Measurements from ENCODE around the gene ATP5MC3.

Gene ATP5MC3

DNA sequence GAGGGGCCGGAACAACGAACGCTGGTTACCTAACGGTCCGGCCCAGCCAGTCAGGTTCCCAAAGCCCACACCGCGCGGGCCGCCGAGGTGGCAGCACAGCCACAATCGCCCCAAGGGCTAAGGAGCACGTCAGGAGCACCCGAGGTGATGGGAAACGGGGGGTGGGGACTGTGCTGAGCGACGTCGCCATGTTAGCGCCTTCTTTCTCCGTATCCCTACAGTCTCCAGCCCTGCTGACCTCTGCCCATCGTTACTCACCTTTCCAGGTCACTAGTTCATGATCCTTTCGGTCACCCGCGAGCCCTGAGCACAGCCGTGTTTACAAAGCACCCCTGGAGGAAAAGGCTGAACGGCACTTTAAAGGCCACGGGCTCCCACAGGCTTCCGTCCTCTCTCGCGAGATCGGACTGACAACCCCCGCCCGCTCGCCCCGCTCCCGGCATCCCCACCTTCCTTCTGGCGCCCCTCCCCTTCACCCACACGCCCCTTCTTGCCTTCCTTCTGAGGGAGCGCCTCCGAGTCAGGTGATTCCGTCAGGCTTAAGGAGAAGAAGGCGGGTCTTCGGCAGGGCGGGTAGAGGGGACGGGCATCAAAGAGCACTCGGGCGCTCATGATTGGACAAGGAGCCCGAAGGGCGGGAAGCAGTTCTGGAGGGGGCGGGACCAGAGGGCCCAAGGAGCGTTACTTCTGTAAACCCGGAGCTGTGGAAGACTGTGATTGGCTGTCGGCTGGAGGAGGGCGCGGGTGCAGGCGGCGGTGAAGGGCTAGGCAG, 13.5 kb downstream of the ATP5MC3 start, which contains the start of gene ATF2:
Gene ATF2, minus strand, starts transcription at position 412 of the 772 bp plus-strand sequence. CDS start 31,760 bp downstream, outside the sequence.
- peak; percentile 99 for DNase-seq

DNA sequence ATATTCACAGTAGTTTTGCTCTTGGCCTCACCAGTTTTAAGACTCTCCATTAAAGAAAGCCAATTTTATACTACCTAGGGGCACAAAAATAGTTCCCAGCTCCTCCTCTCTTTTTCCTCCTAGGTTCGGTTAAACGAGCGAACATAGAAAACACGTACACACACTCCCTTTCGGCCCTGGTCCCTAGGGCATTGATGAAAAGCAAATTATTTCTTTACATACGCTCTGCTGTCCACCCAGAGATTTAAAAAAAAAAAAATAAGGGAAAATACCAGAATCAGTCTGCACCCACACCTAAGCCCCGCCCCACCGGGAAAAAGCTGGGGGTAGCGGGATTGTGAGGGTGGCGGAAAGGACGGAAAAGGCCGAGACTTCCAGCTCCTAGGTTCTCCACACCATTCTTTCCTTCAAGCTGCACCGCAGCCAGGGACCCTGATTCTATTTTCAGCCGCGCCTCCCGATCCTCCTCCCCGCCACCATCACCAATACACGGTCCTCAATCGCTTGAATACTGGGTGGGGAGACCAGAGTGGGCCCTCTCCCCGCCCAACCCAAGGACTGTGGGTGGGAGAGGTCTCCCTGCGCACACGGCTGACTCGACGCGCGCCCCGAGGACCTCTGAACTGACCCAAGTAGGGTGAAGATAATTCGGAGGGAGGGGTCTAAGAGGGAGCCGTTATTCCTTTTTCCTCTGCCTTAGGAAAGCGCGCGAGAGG, 14.3 kb downstream of the ATP5MC3 start:
- peak in 1 of 2 experiments; percentile 45 for DNase-seq

DNA sequence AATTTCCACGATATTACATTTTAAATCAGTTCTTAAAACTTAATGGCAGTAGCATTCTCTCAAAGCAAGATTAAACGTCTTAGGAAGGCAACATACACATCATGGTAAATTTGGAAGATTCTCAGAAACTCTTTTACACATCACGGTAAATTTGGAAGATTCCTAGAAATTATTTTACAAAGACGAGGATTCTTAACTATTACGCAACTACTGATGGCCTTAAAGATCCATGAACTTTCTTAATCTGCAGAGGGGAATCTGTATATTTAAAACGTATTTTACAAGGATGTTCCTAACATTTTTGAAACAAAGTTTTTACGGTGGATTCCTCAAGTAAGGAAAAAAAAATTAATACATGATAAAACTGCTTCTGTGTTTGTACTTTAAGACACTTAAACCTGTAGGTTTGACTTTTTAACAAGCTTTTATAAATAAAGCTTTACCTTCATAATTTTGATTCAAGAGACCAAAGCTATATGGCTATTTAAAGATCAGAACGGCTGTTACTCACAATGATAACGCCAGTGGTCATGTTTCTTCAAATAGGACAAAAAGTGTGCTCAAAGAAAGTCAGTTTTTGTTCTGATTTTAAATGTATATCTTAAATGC, 15.2 kb downstream of the ATP5MC3 start:
- DNase-seq = no peak

GRCh38 chr2:175164235-175164634, 17.3 kb downstream of the ATP5MC3 start:
- DNase-seq = no peak

GRCh38 chr2:175158894-175159293, 22.6 kb downstream of the ATP5MC3 start:
- no peak for DNase-seq

DNA sequence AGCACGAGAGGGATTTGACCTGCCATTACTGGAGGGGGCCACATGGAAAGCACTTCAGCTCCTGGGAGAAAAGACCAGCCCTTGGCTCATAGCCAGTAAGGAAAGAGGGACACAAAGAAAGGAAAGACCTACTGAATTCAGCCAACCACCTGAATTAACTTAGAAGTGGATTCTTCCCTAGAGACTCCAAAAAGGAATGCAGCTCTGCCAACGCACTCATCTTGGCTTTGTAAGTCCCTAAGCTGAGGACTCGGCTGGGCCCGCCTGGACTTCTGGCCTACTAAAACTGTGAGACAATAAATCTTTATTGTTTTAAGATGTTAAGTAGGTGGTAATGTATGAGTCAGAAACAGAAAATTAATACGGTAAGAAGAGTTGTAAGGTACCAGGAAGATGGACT, 25.0 kb downstream of the ATP5MC3 start:
- no peak for DNase-seq

GRCh38 chr2:175154661-175155082, 26.8 kb downstream of the ATP5MC3 start:
- DNase-seq = no peak

GRCh38 chr2:175152242-175152641, 29.3 kb downstream of the ATP5MC3 start:
- no peak for DNase-seq

- DNase-seq = no peak
These were observed 29.7 kb downstream of the ATP5MC3 start for GRCh38 chr2:175151791-175152190.

- DNase-seq = no peak
These were observed 34.3 kb downstream of the ATP5MC3 start for GRCh38 chr2:175147186-175147585.

DNA sequence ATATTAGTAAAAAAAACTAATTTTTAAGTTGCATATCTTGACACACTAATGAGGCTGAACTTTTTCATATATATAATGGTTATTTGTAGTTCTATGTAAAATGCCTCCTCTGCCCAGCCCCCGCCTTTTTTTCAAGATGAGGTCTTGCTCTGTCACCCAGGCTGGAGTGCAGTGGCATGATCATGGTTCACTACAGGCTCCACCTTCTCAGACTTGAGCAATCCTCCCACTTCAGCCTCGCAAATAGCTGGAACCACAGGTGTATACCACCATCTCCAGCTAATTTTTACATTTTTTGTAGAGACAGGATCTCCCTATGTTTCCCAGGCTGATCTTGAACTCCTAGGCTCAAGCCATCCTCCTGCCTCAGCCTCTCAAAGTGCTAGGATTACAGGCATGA, 37.8 kb downstream of the ATP5MC3 start:
- no peak for DNase-seq

DNA sequence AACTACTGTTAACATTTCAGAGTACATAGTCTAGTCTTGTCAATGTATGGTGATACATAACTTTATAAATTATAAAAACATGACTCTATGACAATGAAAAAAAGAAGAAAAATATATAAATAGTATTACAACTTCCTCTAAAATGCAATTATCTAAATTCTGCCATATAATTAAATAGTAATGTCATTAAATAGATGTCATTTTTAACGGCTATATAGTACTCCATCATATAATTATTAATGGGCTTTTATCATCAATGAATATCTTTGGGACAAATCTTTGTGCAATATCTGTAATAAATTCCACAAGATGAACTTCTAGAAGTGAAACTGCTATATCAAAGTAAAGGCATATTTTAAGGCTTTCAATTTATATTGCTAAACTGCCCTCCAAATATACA, 38.3 kb downstream of the ATP5MC3 start:
- no peak for DNase-seq

DNA sequence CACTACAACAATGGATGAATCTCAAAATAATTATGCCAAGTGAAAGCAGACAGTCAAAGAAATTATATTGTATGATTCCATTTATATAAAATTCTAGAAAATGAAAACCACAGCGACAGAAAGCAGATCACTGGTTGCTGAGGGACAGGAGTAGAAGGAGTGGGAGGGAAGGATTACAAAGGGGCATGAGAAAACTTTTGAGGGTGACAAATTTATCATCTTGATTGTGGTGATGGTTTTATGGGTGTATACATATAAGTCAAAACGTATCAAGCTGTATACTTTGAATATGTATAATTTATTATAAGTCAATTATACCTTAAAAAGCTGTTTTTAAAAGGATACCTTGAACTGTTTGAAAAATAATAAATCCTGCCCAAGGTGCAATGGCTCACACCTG, 41.2 kb downstream of the ATP5MC3 start:
- DNase-seq = no peak

DNA sequence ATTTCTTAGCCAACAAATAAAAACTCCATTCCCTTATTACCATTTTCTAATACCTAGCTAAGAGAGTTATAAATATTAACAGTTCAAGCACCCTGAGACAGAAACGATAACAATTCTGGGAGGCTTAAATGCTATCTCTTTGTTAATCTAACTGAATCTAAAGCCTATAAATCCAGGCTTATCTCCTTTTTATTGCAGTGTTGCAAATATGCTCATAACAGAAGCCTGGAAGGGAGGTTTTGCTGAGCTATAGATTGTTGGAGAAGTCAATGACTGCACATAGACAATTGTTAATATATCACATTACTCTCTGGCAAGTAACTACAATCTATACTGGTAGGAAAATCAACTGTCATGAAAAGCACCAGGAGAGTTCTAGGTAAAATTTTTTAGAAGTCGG, 43.7 kb downstream of the ATP5MC3 start:
- no peak for DNase-seq

- no peak for DNase-seq
These were observed 44.9 kb downstream of the ATP5MC3 start for GRCh38 chr2:175136334-175137215.

GRCh38 chr2:175135862-175136261, 45.6 kb downstream of the ATP5MC3 start:
- no peak for DNase-seq

DNA sequence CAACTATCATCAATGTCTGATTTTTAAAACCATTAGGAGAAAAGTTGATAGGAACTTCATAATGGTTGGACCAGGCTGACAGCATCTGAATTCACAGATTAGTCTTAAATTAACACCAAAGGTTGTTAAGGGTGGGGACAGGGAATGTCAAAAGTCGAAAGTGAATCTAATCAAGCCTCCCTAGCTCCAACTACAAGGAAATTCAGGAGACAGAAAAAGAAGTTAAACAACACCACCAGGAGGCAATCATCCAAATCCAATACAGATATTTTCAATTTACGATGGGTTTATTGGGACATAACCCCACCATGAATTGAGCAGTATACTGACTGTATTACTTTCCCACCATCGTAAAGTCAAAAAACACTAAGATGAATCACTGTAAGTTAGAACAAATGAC, 46.3 kb downstream of the ATP5MC3 start:
- no peak for DNase-seq

DNA sequence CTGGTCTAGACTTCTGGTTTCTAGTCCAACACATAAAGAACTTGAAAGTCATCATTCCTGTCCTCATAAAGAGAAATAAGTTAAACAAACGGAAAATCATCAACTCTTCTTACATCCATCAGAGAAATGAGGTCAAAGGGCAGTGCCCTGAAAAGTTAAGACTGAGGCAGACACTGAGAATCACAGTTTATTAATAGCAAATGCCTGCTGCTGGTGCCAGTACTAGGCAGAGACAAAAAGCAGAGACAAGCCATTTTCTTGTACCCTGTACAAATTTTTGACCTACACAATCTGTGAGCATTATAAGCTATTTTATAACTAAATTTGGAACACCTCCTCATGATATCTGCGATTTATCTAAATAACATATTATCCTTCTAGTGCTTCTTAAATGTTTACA, 50.3 kb downstream of the ATP5MC3 start:
- no peak for DNase-seq

DNA sequence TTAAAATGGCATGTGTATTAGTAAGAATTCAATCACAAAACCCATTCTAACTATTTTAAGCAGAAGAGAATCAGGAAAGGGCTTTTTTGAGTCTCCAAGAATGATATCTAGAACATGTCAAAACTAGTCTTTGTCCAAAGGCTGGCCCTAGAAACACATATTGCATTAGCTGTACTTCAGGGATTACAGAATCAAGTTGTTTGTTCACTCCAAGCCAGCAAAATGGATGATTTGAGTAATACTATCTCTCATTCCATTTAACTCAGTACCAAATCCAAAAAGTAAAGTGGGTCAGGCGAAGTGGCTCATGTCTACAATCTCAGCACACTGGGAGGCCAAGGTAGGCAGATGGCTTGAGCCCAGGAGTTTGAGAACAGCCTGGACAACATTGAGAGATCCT, 54.8 kb downstream of the ATP5MC3 start:
- no peak for DNase-seq
